ENCODE data around the gene TARDBP.

Gene TARDBP

GRCh38 chr1:11042065-11042464 lies 29.6 kb downstream of the TARDBP start:
- peaks cover 12% of the 10 kb centered on the region for H3K27me3 Mint-ChIP-seq (ENCODE audit: low read depth)
- H3K36me3 Mint-ChIP-seq (ENCODE audit: low read depth) = no peaks in the 10 kb centered on the region
- no peak overlapping the region for H3K4me3 Mint-ChIP-seq
- H3K4me1 Mint-ChIP-seq = peaks cover 7% of the 10 kb centered on the region
- TF ChIP-seq CTCF (IDR thresholded peaks at IDR 0.05; ENCODE audit: unreplicated experiment in 3 of 3) = no peak
- no peak overlapping the region for H3K27ac Mint-ChIP-seq
- no peaks in the 10 kb centered on the region for H3K9me3 Mint-ChIP-seq

GRCh38 chr1:11042995-11043874 lies 30.8 kb downstream of the TARDBP start:
- no peaks in the 10 kb centered on the region for H3K9me3 Mint-ChIP-seq
- TF ChIP-seq CTCF (IDR thresholded peaks at IDR 0.05; ENCODE audit: unreplicated experiment in 3 of 3) = no peak
- no peak overlapping the region for H3K27ac Mint-ChIP-seq
- H3K36me3 Mint-ChIP-seq (ENCODE audit: low read depth) = no peaks in the 10 kb centered on the region
- H3K27me3 Mint-ChIP-seq (ENCODE audit: low read depth) = peaks cover 3% of the 10 kb centered on the region
- no peak overlapping the region for H3K4me3 Mint-ChIP-seq
- no peaks in the 10 kb centered on the region for H3K4me1 Mint-ChIP-seq

GRCh38 chr1:11044086-11044848 lies 31.8 kb downstream of the TARDBP start:
- no peak overlapping the region for H3K4me3 Mint-ChIP-seq

GRCh38 chr1:11044849-11045427 lies 32.5 kb downstream of the TARDBP start:
- no peak for TF ChIP-seq CTCF (IDR thresholded peaks at IDR 0.05; ENCODE audit: unreplicated experiment in 3 of 3)
- no peaks in the 10 kb centered on the region for H3K36me3 Mint-ChIP-seq (ENCODE audit: low read depth)
- no peak overlapping the region for H3K4me3 Mint-ChIP-seq
- H3K27me3 Mint-ChIP-seq (ENCODE audit: low read depth) = peaks cover 3% of the 10 kb centered on the region
- H3K27ac Mint-ChIP-seq = no peak overlapping the region
- no peaks in the 10 kb centered on the region for H3K9me3 Mint-ChIP-seq
- H3K4me1 Mint-ChIP-seq = no peaks in the 10 kb centered on the region

More at GRCh38 chr1:11044086-11044848, 31.8 kb downstream of the TARDBP start:
- Mint-ChIP-seq H3K27me3 (ENCODE audit: low read depth) (peaks cover 3% of the 10 kb centered on the region), H3K27ac (no peak overlapping the region), H3K4me1 (no peaks in the 10 kb centered on the region), H3K36me3 (ENCODE audit: low read depth) (no peaks in the 10 kb centered on the region), H3K9me3 (no peaks in the 10 kb centered on the region)
- TF ChIP-seq CTCF (IDR thresholded peaks at IDR 0.05; ENCODE audit: unreplicated experiment in 3 of 3) = no peak

- no peak overlapping the region for H3K27ac Mint-ChIP-seq
These were observed 33.2 kb downstream of the TARDBP start for GRCh38 chr1:11045428-11046269.

More at GRCh38 chr1:11045428-11046269, 33.2 kb downstream of the TARDBP start:
- H3K36me3 Mint-ChIP-seq (ENCODE audit: low read depth) = no peaks in the 10 kb centered on the region
- no peak for TF ChIP-seq CTCF (IDR thresholded peaks at IDR 0.05; ENCODE audit: unreplicated experiment in 3 of 3)
- no peaks in the 10 kb centered on the region for H3K4me1 Mint-ChIP-seq
- no peak overlapping the region for H3K4me3 Mint-ChIP-seq
- peaks cover 3% of the 10 kb centered on the region for H3K27me3 Mint-ChIP-seq (ENCODE audit: low read depth)
- no peaks in the 10 kb centered on the region for H3K9me3 Mint-ChIP-seq
